M059J (cell line): ENCODE results near the gene FNDC3B. TPM values are rescaled to one million over a fixed set of nuclear protein-coding genes. Genes with fewer than 3 reads are reported as not detected.

Experiments
- DNase-seq: peaks from one replicate; pipeline ENCODE4 v3.0.0-alpha.2; 2012; ENCODE audit warnings: low read depth
- total RNA-seq: library from RNA; depleted of rRNA; stranded (reverse); fragments of >200 nt; shearing (Covaris generic); gene quantifications from 2 replicates; pipeline ENCODE4 v1.2.3, GENCODE V29; 2014

FNDC3B gene
- total RNA-seq, 1 experiment from 2014 or later: 79.0 TPM

DNA sequence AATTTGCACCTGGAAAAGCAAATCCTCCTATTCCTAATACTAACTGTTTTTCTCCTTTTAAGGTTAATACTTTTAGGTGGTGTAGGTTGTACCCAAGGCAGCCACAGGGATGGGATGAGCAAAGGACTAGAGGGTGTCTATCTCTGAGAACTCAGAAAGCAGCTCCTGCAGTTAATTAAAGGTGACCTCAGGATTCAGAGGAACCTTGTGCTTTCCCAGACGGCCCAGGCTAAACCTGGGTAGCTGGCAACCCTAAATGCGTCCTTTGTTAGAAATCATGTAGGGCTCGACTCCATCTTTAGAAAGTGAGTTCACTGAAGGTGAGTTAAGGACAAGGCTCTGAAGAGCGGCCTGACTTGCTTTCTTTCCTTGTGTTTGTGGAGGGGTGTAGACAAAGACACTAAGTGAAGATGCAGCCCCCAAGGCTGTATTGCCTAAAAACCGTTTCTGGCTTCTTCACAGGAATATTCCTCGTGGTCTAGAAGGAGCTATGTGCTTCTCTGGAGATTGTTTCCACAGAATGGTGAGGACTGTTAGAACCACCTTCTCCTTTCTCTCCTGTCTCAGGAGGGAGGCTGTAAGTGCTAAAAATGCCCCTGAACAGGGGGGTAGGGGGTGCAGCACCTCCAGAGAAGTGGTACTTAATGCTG is 14.9 kb downstream of the FNDC3B start:
- DNase-seq: no peak

DNA sequence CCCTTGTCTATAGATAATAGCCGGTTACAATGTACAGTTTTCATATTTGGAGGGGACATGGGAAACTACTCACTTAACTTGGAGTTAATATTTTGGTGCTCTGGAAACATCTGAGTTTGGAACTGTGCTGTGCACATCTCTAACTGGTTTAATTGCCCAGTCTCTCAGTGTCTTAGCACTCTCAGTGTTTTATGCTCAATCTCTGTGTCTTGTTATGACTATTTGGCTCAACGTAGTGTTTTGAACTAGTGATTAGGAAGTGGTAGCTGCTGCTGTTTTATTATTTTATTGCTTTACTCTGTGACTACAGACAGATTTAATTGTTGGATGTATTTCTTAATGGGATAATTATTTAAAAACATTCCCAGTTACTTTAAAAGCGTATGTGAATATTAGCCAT is 17.0 kb downstream of the FNDC3B start:
- DNase-seq: no peak

- no peak for DNase-seq
Measured at GRCh38 chr3:172057059-172057458, 17.7 kb downstream of the FNDC3B start.

DNA sequence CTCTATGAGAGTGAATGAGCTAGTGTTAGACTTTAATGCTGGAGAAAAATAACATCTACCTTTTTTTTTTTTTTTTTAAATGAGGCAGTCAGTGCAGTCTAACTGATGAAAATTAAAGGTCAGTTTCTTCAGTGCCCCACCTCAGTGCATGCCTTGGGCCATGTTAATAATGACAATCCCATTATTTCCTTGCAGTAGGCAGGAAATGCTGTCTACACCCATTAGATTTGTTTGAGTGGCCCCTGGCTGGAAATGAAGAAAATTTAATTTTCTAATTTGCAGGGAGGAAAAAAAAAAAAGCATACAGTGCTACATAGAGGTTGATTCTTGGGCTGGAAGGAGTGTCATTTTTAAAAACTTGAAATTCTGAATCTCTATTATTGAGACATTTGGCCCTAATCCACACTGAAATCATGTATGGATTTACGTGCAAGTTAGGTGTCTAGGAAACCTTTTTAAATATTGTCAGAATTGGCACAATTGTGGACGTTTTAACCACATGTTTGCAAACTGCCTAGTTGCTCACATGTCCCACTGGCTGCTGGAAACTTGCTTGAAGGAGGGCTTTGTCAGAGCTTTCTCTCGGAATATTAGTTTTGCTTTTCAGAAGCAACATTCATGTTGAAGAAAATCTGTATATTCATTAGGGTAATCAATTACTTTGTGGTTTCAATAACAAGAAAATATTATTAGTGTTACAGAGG is 18.4 kb downstream of the FNDC3B start:
- no peak for DNase-seq

- DNase-seq: no peak
Measured at GRCh38 chr3:172059532-172059931, 20.2 kb downstream of the FNDC3B start.

DNA sequence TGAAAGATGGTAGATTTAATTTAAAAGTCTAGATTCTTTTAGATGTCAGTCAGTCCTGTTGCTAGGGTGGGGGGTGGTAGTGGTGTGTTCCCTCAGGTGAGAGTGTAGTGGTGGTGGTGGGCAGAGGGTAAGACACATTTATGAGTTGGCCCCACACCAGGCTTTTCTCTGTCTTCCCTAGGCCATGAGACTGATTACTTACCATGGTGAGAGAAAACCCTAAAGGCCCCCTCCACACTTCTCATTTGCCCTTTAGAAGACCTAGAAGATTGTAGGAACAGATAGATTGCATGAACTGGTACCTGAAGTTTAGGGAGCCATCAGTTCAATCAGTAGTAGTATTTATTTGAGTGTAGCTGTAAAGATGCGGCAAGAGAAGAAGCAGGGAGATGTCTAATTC is 20.9 kb downstream of the FNDC3B start:
- no peak for DNase-seq

DNA sequence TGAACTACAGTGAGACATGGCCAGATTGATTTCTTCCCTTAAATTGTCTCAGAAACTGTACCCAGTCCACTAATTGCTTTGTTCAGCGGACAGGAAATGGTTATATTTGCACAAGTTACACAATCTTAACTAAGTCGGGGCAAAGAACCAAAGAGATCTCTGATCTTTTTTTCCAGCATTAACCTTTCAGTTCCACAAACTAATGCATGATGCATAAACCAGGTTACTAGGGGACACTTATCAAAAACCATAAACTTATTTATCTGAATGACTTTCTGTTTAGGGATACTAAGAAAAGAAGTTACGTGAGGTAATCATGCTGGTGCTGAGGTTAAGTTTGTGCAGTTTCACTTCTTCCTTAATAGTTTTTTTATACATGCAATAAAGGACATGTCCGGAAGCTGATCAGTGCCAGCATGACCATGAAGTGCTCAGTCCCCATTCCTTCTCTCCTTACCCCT is 22.4 kb downstream of the FNDC3B start:
- peak; percentile 42 for DNase-seq

DNA sequence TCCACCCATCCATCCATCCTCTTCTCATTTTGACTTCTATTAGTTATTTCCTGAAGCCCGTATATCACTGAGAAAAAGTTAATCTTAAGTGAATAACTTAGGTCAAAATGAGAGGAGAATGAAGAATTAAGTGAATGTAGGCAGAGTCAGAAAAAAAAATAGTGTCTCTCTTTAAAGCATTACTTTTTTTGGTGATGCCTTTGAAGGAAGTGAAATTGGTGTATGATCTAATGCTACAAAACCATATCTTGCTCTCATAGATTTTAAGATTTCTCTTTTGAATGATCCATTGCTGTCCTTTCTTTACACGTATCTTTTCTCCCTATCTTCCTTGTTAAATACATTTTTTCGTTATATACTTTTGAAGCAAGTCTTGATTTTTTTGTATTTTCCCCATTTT is 23.4 kb downstream of the FNDC3B start:
- DNase-seq: no peak

- DNase-seq: no peak
Measured at GRCh38 chr3:172063456-172064432, 24.4 kb downstream of the FNDC3B start.

- peak; percentile 64 for DNase-seq
Measured at GRCh38 chr3:172065527-172065926, 26.1 kb downstream of the FNDC3B start.

GRCh38 chr3:172065967-172066762 is 26.8 kb downstream of the FNDC3B start:
- peak; percentile 67 for DNase-seq

GRCh38 chr3:172066880-172067796 is 27.8 kb downstream of the FNDC3B start:
- DNase-seq: no peak

GRCh38 chr3:172067837-172068440 is 28.6 kb downstream of the FNDC3B start:
- no peak for DNase-seq

GRCh38 chr3:172068977-172069376 is 29.6 kb downstream of the FNDC3B start:
- no peak for DNase-seq

DNA sequence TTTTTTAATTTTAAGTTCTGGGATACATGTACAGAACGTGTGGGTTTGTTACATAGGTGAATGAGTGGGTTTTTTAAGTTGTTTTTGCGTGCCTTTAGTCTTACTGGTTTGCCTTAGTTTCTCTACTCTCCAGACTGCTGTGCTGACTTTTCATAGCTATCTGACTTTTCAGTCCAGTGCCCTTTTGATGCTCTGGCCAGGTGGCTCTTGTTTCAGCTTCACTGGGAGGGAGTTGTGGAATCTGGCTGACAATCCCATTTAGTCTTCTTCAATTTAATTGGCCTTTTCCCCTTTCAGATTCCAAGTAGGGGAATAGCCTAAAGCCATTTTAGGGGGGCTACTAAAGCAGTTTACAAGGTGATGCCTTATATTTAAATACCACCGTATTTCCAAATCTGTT is 30.1 kb downstream of the FNDC3B start:
- no peak for DNase-seq

- no peak for DNase-seq
Measured at GRCh38 chr3:172070269-172070668, 30.9 kb downstream of the FNDC3B start.

GRCh38 chr3:172070802-172071201 is 31.4 kb downstream of the FNDC3B start:
- no peak for DNase-seq

- DNase-seq: no peak
Measured at GRCh38 chr3:172071780-172072330, 32.5 kb downstream of the FNDC3B start.

DNA sequence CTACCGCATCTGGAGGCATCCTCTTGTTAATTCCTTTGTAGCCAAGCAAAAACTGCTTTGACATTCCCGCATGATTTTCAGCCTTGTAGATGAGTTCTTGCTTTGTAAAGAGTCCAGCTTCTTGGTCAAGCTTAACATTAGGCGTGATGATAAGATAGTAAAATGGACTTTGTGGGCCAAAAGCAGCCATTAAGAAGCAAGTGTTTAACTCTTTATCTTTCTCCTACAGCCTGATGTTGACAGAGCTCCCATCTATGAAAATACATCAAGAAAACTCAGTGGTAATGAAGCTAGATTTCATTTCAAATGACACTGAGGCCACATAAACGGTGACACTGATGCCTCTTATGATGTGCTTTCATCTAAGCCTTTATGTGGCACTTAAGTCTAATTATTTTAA is 33.2 kb downstream of the FNDC3B start:
- DNase-seq: no peak
